Hepatocyte (in vitro differentiated cells): ENCODE data around the gene ADAM33. TPM values are rescaled to one million over a fixed set of nuclear protein-coding genes. Genes with fewer than 3 reads are reported as not detected.

Experiments
- DNase-seq: peaks from one replicate; pipeline ENCODE4 v3.0.0-alpha.2; 2016; ENCODE audit warnings: low spot score
- H2AFZ ChIP-seq: fragments of 200-600 bp; sonication (generic); 2 replicates; pipeline ENCODE4 v1.6.0; 2016; ENCODE audit warnings: antibody characterized with exemption, mild to moderate bottlenecking
- H3K27ac ChIP-seq: fragments of 200-600 bp; sonication (generic); 2 replicates; pipeline ENCODE4 v1.5.1; 2016; ENCODE audit warnings: mild to moderate bottlenecking
- H3K27me3 ChIP-seq: fragments of 200-600 bp; sonication (generic); 2 replicates; pipeline ENCODE4 v1.6.1; 2016
- H3K36me3 ChIP-seq: fragments of 200-600 bp; sonication (generic); replicated peaks from 2 replicates; pipeline ENCODE4 v1.5.1; 2016; ENCODE audit warnings: low read depth; ENCODE audit not compliant: insufficient read depth
- H3K4me1 ChIP-seq: fragments of 200-600 bp; sonication (generic); 2 replicates; pipeline ENCODE4 v1.5.1; 2016; ENCODE audit warnings: mild to moderate bottlenecking, moderate library complexity; ENCODE audit not compliant: insufficient read depth
- H3K4me2 ChIP-seq: fragments of 200-600 bp; sonication (generic); 2 replicates; pipeline ENCODE4 v1.6.0; 2016
- H3K4me3 ChIP-seq: fragments of 200-600 bp; sonication (generic); 2 replicates; pipeline ENCODE4 v1.5.1; 2016; ENCODE audit warnings: mild to moderate bottlenecking
- H3K79me2 ChIP-seq: fragments of 200-600 bp; sonication (generic); 2 replicates; pipeline ENCODE4 v1.6.0; 2017; ENCODE audit warnings: mild to moderate bottlenecking
- H3K9me2 ChIP-seq: fragments of 200-600 bp; sonication (generic); replicated peaks from 2 replicates; pipeline ENCODE4 v1.6.0; 2017; ENCODE audit warnings: mild to moderate bottlenecking; ENCODE audit not compliant: insufficient read depth
- H3K9me3 ChIP-seq: fragments of 200-600 bp; sonication (generic); 2 replicates; pipeline ENCODE4 v1.5.1; 2016; ENCODE audit warnings: low read depth, mild to moderate bottlenecking
- H4K20me1 ChIP-seq: fragments of 200-600 bp; sonication (generic); 2 replicates; pipeline ENCODE4 v1.6.0; 2016; ENCODE audit warnings: mild to moderate bottlenecking; ENCODE audit not compliant: insufficient read depth, poor library complexity, severe bottlenecking
- CTCF ChIP-seq: fragments of 200-600 bp; sonication (generic); IDR thresholded peaks from 2 replicates; pipeline ENCODE4 v1.5.1; 2016; ENCODE audit warnings: antibody characterized with exemption, mild to moderate bottlenecking; ENCODE audit not compliant: poor library complexity
- EZH2 ChIP-seq: fragments of 200-600 bp; sonication (generic); IDR thresholded peaks from 2 replicates; pipeline ENCODE4 v1.6.1; 2016; ENCODE audit warnings: antibody characterized with exemption, mild to moderate bottlenecking, borderline replicate concordance
- EZH2phosphoT487 ChIP-seq: fragments of 200-600 bp; sonication (generic); IDR thresholded peaks from one replicate; pipeline ENCODE4 v1.6.1; 2018; ENCODE audit warnings: antibody characterized with exemption, mild to moderate bottlenecking, low read depth, moderate library complexity; ENCODE audit not compliant: unreplicated experiment, severe bottlenecking
- WGBS: methylation state at CpG from one replicate; pipeline ENCODE4 v1.1.6; 2016; ENCODE audit warnings: low lambda C conversion rate; ENCODE audit errors: missing lambda C conversion rate; 5-methylcytosine and 5-hydroxymethylcytosine counted together
- polyA plus RNA-seq: library from polyadenylated mRNA; unstranded; fragments of >200 nt; fragmentation: Nextera tagmentation; extraction: Ambion mirVana; gene quantifications from 2 replicates; pipeline ENCODE4 v1.2.1, GENCODE V29; 2016
- total RNA-seq: library from RNA; depleted of rRNA; stranded (reverse); fragments of >200 nt; gene quantifications from 2 replicates; pipeline ENCODE4 v1.2.3, GENCODE V29; 2014

The ADAM33 gene
- total and polyA plus RNA-seq, 2 experiments from 2014 or later, result 18.9 to 41.6 TPM

DNA sequence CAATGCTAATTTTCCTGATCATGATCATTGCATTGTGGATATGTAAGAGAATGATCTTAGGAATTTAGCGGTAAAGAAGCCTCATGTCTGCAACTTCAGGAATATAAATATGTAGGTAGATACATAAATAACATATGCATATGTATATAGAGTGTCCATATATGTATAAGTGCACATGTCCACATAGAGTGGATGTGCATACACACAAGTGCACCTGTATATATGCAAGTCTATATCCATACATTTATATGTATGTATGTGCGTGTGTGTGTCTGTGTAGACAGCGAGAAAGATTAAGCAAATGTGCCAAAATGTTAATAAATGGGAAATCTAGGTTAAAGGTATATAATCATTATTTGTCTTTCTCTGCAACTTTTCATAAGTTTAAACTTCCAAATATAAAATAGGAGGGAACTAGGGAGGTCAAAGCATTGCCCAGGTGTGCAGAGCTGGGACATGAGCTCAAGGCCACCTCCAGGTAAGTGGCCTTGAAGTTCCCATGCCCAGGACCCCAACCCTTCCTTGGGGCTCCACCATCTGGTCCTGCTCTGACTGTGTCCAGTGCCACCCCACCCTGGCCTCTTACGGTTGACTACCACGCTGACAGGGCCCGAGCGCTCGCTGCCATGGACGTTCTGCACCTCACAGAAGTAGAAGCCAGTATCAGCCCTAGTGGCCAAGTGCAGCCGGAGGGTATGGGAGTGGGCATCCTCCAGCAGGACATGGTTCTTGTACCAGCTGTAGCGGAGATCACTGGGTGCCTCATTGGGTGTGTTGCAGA, 21.0 kb upstream of the ADAM33 start:
- no peaks in the 10 kb centered on the region for H3K79me2 ChIP-seq

GRCh38 chr20:3701061-3701998, 19.5 kb upstream of the ADAM33 start:
- no peak for DNase-seq
- Histone ChIP-seq H3K79me2 (no peaks in the 10 kb centered on the region), H3K36me3 (no peaks in the 10 kb centered on the region), H3K4me3 (no peak overlapping the region), H2AFZ (no peak overlapping the region), H3K4me1 (no peaks in the 10 kb centered on the region), H3K27me3 (no peaks in the 10 kb centered on the region), H4K20me1 (no peaks in the 10 kb centered on the region), H3K9me3 (no peaks in the 10 kb centered on the region), H3K27ac (no peak overlapping the region), H3K9me2 (no peaks in the 10 kb centered on the region), H3K4me2 (no peak overlapping the region)
- TF ChIP-seq EZH2phosphoT487 (no peak), CTCF (no peak), EZH2 (no peak)
- 80% methylated on average over 13 of the region's 13 CpGs for WGBS

More for the DNA sequence above, 21.0 kb upstream of the ADAM33 start:
- H4K20me1 ChIP-seq, result no peaks in the 10 kb centered on the region
- H3K9me3 ChIP-seq, result no peaks in the 10 kb centered on the region
- H3K36me3 ChIP-seq, result no peaks in the 10 kb centered on the region
- DNase-seq, result no peak
- TF ChIP-seq EZH2, result no peak
- no peak for TF ChIP-seq EZH2phosphoT487
- no peak for TF ChIP-seq CTCF
- H2AFZ ChIP-seq, result no peak overlapping the region
- no peaks in the 10 kb centered on the region for H3K9me2 ChIP-seq
- H3K4me1 ChIP-seq, result no peaks in the 10 kb centered on the region
- WGBS, result 94% methylated on average over 11 of the region's 11 CpGs
- no peak overlapping the region for H3K4me3 ChIP-seq
- H3K27ac ChIP-seq, result no peak overlapping the region
- no peaks in the 10 kb centered on the region for H3K27me3 ChIP-seq
- H3K4me2 ChIP-seq, result no peak overlapping the region

- Histone ChIP-seq H3K79me2 (no peaks in the 10 kb centered on the region), H3K36me3 (no peaks in the 10 kb centered on the region), H3K9me2 (no peaks in the 10 kb centered on the region), H3K4me3 (no peak overlapping the region), H3K27me3 (no peaks in the 10 kb centered on the region), H2AFZ (no peak overlapping the region), H3K27ac (no peak overlapping the region), H3K4me1 (no peaks in the 10 kb centered on the region), H4K20me1 (no peaks in the 10 kb centered on the region), H3K9me3 (no peaks in the 10 kb centered on the region), H3K4me2 (no peak overlapping the region)
- no peak for DNase-seq
- WGBS, result 95% methylated on average over 10 of the region's 16 CpGs
- TF ChIP-seq CTCF, result no peak
- no peak for TF ChIP-seq EZH2
- TF ChIP-seq EZH2phosphoT487, result no peak
Observed at GRCh38 chr20:3699037-3699436, 17.2 kb upstream of the ADAM33 start.
